HG02678 (cell line): ENCODE results near the gene KISS1R.

ENCODE experiments used
- ATAC-seq: cut with Tn5 transposase; IDR thresholded peaks from one replicate; pipeline ENCODE4 v1.9.1; 2021; ENCODE audit warnings: mild to moderate bottlenecking, moderate library complexity; ENCODE audit not compliant: unreplicated experiment

KISS1R gene

DNA sequence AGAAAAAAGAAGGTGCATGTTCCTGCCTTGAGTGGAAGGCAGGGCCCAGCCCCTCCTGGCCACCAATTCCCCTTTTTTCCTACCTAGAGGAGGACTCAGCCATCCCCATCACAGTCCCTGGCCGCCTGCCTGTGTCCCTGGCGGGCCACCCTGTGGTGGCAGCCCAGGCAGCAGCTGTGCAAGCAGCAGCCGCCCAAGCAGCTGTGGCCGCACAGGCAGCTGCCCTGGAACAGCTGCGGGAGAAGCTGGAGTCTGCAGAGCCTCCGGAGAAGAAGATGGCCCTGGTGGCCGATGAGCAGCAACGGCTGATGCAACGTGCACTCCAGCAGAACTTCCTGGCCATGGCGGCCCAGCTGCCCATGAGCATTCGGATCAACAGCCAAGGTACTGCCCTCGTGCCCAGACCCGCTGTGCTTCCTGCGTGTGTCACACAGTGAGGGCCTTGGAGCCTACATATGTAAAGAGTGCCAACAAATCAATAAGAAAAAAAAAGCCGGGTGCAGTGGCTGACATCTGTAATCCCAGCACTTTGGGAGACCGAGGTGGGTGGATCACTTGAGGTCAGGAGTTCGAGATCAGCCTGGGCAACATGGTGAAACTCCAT is 49.5 kb downstream of the KISS1R start:
- no peak for ATAC-seq
